HG03558 (cell line): ENCODE data around the gene PTPRG.

Experiments used
- ATAC-seq: cut with Tn5 transposase; IDR thresholded peaks from one replicate; pipeline ENCODE4 v1.9.1; 2021; ENCODE audit warnings: moderate number of reproducible peaks; ENCODE audit not compliant: unreplicated experiment; ENCODE audit errors: extremely low read depth

Gene PTPRG

DNA sequence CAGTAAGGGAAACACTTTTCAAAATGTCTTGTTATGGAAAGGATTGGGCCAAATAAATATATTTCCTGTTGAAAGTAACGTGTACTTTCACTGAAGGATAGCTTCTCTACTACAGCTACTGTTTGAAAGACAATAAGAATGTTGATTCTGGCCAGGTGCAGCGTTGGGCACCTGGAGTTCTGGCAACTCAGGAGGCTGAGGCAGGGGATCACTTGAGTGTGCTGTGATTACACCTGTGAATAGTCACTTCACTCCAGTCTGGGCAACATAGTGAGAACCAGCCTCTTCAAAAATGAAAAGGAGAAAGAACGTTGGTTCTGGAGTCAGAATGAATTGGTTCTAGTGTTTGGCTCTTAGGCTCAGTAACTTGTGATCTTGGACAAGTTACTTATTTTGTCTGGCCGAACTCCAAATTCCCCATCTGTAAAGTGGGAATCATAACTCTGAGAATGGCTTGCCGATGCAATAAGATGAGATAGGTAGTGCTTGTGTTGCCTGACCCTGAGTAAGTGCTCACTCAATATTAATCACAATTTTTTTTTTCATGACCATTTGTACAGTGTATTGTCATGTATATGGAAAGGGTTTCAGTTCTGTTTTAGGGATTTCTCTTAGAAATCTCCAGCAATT, 310.8 kb downstream of the PTPRG start:
- no peak for ATAC-seq

DNA sequence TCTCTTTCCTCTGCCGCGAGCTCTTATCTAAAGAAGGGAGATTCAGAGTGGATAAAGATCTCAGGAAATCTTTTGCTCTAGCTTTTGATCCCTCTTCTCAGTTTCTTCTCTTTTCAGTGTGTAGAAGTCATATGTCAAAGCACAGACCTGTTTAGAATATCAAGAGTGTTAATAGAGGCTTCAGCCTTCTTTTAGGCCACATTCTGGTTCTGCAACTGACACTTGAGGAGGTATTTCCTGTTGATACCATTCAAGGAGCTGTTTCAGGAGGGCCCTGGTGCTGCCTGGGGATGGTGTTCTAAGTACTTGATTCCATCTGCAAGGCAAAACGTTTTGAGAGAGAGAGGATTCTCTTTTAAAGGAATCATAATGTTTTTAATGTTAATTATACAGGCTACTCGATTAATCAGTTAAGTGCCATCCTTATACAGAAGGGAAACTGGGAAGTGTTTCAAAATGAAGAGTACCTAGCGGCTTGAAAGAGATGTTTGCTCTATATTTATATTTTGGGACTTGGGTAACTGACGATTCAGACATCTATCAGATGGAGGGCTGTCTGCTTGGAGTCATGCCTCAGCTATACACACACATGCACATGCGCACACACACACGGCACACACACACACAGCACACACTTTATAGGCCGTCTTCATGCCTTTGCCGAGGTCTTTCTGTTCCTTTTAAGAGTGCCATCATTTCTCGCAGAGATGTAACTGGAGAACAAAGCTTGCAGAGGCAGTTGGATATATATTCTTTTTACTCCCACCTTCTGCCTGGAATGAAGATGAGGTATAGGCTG, 313.9 kb downstream of the PTPRG start:
- no peak for ATAC-seq

DNA sequence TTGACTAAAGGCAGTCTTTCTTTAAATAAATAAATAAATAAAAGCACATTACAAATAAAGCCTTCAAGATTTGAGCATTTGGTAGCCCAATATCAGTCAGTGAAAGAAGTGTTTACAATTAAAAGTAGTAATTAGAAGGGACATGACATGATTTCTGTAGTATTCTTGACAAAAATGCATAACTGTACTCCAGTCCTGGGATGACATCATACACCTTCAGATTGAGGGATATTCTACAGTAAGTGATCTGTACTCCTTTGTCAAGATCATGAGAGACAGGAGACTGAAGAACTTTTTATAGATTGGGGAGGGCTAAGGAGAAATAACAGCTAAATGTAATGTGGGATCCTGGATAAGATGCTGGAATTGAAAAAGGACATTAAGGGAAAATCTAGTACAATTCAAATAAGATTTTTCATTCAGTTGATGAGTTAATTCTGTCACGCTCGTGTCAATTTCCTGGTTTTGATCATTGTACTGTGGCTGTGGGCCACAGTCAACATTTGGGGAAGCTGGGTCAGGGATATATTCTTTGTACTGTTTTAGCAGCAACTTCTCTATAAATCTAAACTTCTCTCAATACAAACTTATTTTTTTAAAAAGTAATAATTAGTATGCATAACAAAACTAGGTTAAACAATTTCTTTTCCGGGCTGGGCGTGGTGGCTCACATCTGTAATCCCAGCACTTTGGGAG, 314.8 kb downstream of the PTPRG start:
- ATAC-seq = no peak

DNA sequence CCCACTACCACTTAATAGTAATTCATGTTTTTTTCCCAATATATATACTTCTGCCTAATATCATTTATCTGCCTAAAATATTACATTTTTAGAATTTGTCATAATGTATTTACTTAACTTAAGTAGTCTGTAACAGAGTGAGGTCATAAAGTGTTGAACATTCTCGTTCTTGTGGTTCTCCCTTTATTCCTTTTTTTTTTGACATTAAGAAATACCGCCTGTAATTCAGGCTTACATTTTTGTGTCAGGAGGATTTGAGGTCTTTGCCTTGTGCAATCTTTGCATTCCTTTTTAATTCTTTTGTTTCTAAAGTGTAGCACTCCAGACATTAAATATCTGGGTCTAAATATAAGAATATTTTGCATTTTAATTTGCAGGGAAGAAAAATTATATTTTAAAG, 315.4 kb downstream of the PTPRG start:
- ATAC-seq = no peak

DNA sequence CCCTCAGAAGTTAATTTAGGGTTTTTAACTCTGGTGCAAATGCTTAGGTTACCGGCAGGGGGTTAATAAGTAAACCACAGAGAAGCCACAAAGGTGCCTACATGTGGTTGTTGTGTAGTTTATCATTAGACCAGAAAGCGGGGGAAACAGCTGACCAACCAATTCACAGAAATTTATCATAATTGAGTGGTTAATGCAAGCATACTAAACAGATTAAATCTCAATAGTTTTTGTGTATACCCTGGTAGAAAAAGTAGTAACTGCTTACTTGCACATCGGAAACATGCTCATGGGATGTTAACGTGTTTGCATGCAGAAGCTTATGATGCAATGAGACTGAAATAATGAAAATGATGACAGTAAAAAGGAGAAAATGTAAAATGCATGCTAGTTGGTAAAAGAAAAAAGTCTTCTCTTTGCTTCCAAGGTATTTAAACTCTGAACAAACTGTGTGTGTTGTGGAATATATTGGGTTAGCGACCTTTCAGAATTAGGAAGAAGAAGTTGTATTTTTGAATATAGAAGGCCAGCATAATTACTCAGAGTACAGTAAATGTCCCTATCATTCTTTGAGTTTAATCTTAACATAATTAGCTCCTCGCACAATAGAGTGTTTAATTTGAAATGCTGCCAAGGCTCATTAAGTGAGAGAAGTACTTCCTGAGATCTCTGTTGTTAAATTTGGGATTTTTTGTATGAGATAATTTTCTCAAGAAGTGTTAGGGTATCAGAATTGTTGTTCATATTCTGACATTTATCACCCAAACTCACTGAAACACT, 316.2 kb downstream of the PTPRG start:
- ATAC-seq = peak; percentile 97

DNA sequence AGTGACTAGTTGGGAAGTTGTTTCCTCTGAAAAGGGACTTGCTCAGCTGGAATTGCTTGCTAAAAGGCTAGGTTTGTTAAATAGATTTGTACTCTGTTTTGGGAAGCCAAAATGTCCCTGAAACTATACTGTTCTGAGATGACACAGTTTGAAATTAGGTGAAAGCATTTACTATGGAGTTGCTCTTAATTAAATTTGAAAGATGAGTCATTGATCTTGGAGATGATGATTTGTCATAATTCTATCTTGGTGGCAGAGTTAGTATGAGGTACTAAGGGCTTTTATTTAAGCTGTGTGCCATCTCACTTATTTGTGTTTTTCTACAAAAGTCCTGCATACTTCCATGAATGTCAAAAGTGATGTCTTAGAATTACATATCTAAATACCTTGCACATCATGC, 320.9 kb downstream of the PTPRG start:
- no peak for ATAC-seq

DNA sequence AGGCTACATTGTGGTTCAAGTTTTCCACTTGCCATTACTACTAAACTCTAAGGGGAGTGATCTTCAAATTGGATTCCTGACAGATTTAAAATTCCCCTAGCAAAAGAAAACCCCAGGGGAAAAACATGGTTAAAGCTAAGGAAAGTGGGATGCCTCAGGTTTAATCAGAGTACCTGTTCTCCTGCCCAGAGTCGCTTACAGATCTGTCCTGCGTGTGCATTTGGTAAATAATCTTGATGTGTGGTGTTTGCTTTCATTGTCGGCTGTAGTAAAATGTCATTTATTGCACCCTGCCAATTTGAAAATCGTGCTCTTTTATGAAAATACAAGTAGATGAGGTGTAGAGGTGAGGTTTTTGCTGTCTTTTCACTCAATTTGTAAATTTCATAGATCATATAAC, 323.4 kb downstream of the PTPRG start:
- ATAC-seq = no peak

DNA sequence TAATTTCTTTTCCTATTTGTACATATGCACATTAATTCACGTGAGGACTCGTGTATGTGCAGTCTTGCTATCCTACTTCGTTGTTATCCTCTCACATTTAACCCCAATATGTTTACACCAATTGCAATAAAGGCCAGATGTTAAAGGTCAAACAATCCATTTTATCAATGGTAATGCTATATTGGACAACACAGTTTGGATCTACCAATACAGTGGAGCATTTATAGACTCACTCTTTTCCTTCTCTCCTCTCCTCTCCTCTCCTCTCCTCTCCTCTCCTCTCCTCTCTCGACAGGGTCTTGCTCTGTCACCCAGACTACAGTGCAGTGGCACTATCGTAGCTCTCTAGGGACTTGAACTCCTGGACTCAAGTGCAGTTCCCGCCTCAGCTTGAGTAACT, 324.0 kb downstream of the PTPRG start:
- no peak for ATAC-seq

DNA sequence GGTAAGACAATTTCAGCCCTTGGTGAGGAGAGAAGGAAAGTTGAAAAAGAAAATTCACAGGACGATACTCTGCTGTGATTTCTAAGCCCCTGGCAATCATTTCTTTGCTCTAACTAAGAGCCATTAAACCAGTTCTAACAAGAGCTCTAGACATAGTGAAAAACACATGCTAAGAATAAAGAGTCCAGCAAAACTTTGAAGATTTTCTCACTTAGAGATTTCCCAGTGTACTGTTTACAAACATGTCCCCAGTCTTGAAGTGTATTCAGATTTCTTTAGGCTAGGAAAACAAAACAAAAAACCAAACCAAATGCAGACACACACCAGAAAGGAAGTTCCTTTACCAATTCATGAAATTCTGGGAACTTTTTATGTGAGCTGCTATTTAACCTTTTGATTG, 325.8 kb downstream of the PTPRG start:
- ATAC-seq = no peak

DNA sequence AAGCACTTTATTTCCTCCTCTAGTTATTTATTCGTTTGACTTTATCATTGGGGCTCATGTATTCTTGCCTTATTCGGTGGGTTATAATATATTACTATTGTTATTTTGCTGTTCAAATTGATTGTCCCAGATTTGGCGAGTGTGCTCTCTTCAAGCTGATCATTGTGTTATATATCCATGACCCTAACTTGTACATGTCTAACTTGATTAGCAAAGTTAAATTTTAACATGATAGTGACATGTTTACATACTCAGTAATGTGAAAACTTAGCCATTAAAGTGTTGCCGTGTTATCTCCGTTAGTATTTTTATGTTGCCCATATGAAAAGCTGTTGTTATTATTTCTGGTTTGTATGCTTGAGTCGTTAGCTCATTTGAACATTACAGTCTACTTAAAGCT, 327.9 kb downstream of the PTPRG start:
- no peak for ATAC-seq

DNA sequence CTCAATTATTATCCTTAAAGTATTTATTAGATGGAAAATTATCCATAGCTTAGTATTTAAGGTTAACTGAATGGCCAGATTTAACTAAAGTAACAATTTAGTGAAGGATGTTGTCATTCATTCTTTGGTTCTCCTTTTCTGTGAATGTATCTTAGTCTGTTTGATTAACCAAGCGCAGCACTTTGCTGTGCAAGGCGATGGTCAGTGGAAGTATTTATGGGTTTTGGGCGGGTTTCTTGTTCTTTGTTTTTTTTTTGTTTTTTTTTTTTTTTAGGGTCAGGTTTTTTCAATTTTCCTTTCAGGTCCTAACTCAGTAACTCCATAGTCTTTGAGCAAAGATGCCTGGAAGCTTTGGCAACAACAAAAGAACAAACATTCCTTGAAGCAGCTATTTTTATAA, 328.8 kb downstream of the PTPRG start:
- ATAC-seq = no peak

DNA sequence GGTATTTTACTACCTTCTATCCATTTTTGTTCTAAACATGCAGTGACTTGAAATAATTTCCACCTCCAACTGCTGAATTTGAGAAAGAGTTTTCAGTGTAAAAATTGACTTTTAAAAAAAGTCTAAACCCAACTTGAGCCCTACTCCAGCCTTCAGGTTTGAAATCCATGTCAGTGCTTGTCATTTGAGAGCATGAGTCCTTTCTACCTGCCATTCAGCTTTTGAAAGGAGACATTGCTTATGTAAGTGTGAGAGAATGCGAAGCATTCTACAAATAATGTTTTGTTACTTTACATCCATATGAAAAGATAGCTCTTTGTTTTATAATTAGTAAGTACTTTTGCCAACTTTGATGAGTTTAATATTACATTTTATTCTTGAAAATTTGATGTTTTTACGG, 329.2 kb downstream of the PTPRG start:
- no peak for ATAC-seq

DNA sequence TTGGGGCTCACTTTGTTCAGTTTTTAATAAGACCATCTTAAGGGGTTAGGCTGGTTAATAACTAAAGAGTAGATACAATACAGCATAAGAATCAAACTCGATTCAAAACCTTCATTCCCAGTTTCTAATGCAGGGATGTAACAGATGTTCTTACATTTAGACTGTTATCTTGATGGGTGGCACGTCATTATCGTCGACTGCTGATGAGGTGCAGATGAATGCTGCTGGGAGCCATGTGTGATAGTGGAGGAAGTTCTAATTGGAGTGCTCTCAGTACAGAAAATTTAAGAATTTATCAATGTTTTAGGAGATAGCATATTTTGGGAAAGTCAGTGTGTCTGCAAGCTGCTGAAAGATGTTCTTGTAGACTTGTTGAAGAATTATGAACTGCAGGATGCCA, 331.5 kb downstream of the PTPRG start:
- ATAC-seq = no peak

DNA sequence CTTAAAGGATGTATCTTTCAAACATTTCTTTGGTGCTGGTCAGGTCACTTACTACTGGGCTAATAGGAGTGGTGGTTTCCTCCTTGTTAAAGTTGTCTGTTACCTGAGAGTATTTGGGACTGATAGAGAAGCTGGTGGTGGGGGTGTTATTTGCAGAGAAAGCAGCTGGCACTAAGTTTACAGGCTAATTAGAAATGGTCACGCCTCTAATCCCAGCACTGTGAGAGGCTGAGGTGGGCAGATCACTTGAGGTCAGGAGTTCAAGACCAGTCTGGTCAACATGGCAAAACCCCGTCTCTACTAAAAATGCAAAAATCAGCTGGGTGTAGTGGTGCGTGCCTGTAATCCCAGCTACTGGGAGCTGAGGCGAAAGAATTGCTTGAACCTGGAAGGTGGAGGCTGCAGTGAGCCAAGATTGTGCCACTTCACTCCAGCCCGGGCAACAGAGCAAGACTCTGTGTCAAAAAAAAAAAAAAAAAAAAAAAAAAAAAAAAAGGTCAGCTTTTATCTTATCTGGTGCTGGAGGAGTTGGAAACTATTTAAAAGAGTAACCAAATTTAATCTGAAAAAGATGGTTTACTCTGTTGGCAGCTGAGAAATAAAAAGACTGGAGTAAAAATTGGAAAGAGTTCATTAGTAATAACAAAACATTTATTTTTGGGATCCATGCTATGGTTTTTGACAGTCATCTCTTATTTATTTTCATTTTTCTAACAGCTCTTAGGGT, 332.6 kb downstream of the PTPRG start:
- no peak for ATAC-seq

DNA sequence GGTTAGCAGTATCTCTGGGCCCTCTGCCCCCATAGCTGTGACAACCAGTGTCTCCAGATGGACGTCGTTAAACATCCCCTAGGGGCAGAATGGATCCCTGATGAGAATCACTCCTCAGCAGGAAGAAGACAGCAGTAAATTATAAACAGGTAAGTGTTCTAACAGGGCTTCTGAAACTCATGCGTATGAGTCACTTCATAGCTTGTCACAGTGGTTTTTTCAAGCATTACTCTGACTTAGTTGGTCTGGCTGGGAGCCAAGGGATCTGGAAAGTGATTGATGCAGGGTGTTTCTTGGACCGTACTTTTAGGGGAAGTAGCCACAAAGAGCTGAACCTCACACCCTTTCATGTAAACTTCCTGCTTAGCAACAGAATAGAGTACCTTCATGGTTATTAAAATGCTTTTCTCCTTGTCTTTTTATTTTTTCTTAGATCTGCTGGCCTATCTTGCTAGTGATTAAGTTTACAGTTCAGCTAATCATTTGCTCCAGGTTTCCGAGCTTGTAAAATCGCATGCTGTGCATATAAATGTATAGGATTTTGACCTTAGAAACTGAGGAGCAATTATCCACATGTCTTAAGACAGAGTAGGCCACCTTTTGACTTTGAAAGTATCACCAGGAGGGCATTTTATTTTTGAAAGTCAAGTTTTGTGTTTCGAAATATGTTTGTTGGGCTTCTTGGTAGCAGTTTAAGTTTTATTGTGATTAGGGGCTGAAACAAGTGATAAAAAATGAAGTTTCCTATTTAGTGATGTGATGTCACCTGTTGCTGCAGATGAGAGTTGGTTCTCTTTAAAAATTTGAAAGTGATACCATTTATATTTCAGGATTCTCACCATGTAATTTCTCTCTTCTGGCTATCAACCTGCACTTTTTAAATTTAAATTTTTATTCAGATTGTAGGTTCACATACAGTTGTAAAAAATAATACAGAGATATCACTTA, 333.9 kb downstream of the PTPRG start:
- ATAC-seq = peak; percentile 95

DNA sequence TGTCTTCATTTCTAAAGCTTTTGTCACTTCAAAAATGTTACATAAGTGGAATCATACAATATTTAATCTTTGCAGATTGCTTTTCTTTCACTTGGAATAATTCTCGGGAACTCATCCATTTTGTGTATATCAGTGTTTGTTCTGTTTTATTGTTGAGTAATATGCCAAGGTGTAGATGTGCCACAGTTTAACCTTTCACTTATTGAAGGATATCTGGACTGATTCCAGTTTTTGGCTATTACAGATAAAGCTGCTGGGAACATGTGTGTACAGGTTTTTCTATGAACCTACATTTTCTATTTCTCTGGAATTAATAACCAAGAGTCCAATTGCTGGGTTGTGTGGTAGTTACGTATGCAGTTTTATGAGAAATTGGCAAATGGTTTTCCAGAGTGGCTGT, 334.9 kb downstream of the PTPRG start:
- ATAC-seq = no peak

DNA sequence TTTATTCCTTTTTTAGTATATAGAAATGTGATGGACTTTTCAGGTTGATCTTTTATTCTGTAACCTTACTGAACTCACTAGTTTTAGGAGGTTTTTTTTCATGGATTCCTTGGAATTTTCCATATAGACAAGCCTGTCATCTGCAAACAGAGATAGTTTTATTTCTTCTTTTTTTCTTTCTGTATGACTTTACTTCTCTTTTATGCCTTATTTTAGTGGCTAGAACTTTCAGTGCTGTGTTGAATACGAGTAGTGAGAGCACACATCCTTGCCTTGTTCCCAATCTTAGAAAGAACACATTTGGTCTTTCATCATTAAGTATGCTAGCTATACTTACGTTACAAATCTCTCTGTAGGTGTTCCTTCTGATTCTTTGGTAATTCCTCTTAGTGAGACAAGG, 336.5 kb downstream of the PTPRG start:
- no peak for ATAC-seq

DNA sequence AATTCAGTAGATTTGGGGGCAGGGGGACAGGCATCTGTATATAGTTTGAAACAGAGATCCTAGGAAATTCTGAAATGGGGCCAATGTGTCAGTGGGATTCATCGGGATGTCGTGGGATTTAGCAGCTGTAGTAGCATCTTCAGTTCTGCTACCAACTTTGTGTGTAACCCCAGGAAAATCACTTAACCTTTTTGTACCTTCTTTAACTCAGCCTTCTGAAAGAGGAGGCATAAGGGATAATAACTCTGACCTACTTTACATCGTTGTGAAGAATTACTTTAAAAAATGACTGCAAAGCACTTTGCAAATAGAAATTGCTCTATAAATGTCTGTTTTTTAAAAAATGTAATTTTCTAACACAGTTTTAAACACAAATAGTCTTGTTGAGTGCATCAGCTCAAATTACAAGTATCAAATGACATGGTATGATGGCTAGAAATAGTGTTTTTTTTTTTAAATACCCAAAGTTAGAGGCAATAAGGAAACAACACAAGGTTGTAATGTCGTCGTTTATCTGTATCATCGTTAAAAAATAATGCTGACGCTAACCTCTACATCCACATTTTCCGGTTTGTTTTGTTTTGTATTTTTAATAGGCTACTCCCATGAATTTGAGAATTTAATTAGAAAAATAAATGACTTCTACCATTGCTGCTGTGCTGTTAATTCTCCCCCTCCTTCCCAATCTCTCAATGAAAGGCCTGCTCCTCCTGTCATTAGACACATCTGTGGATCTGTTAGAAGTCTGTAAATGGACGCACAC, 338.5 kb downstream of the PTPRG start:
- no peak for ATAC-seq
